KMS-11 (cell line): Measurements from ENCODE around the gene ADAM12.

Source experiments
- H2AFZ ChIP-seq: fragments of 200-600 bp; sonication (generic); 2 replicates; pipeline ENCODE4 v1.6.1; 2016; ENCODE audit warnings: antibody characterized with exemption, mixed run types, low read depth
- H3K27ac ChIP-seq: fragments of 200-600 bp; sonication (generic); 2 replicates; pipeline ENCODE4 v1.6.1; 2016; ENCODE audit warnings: mild to moderate bottlenecking, mixed run types
- H3K27me3 ChIP-seq: fragments of 200-600 bp; sonication (generic); 2 replicates; pipeline ENCODE4 v1.6.1; 2017; ENCODE audit warnings: mild to moderate bottlenecking, low read depth, mixed run types, moderate library complexity; ENCODE audit not compliant: insufficient read depth
- H3K36me3 ChIP-seq: fragments of 200-600 bp; sonication (generic); 2 replicates; pipeline ENCODE4 v1.6.1; 2017; ENCODE audit warnings: mild to moderate bottlenecking, mixed run types; ENCODE audit not compliant: insufficient read depth
- H3K4me1 ChIP-seq: fragments of 200-600 bp; sonication (generic); 2 replicates; pipeline ENCODE4 v1.6.1; 2016; ENCODE audit warnings: mild to moderate bottlenecking, low read depth, mixed run types; ENCODE audit not compliant: poor library complexity, severe bottlenecking
- H3K4me2 ChIP-seq: fragments of 200-600 bp; sonication (generic); 2 replicates; pipeline ENCODE4 v1.7.0; 2016; ENCODE audit warnings: mild to moderate bottlenecking, mixed run types
- H3K4me3 ChIP-seq: fragments of 200-600 bp; sonication (generic); IDR thresholded peaks from 2 replicates; pipeline ENCODE4 v1.6.1; 2017; ENCODE audit warnings: low read depth, low read length, mixed read lengths; ENCODE audit not compliant: insufficient read depth
- H3K79me2 ChIP-seq: fragments of 200-600 bp; sonication (generic); 2 replicates; pipeline ENCODE4 v1.6.1; 2016; ENCODE audit warnings: low read depth, mixed run types; ENCODE audit not compliant: insufficient read depth
- H3K9ac ChIP-seq: fragments of 200-600 bp; sonication (generic); 2 replicates; pipeline ENCODE4 v1.6.1; 2016; ENCODE audit warnings: mild to moderate bottlenecking, mixed run types
- H4K20me1 ChIP-seq: fragments of 200-600 bp; sonication (generic); 2 replicates; pipeline ENCODE4 v1.6.1; 2016; ENCODE audit warnings: mild to moderate bottlenecking, mixed run types; ENCODE audit not compliant: insufficient read depth
- TF ChIP-seq, protein P1 (sequence below): fragments of 200-600 bp; sonication (generic); conservative IDR thresholded peaks from 2 replicates; pipeline ENCODE4 v1.6.1; 2017; ENCODE audit warnings: low read depth, mild to moderate bottlenecking, antibody characterized with exemption, low read length, moderate library complexity, mixed read lengths

Gene ADAM12

DNA sequence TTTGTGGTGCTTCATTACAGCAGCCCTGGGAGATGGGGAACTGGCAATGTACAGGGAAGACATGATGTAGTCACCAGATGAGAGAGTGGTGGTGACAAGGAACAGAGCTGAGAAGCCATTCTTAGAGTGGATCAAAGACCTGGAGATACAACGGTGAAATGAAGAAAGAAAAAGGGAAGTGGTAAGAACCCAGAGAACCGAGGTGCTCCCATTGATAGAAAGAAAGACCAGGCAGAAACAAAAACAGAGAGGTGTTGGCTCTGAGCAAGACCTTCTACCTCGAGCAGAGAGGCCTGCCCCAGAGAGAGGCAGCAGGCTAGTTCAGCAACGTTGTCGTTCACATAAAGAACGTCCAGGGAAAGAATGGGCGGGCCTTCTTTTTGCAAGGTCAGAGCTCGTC lies 186.7 kb downstream of the ADAM12 start:
- Histone ChIP-seq H3K4me2 (no peak overlapping the region), H2AFZ (no peak overlapping the region), H3K79me2 (no peaks in the 10 kb centered on the region)

DNA sequence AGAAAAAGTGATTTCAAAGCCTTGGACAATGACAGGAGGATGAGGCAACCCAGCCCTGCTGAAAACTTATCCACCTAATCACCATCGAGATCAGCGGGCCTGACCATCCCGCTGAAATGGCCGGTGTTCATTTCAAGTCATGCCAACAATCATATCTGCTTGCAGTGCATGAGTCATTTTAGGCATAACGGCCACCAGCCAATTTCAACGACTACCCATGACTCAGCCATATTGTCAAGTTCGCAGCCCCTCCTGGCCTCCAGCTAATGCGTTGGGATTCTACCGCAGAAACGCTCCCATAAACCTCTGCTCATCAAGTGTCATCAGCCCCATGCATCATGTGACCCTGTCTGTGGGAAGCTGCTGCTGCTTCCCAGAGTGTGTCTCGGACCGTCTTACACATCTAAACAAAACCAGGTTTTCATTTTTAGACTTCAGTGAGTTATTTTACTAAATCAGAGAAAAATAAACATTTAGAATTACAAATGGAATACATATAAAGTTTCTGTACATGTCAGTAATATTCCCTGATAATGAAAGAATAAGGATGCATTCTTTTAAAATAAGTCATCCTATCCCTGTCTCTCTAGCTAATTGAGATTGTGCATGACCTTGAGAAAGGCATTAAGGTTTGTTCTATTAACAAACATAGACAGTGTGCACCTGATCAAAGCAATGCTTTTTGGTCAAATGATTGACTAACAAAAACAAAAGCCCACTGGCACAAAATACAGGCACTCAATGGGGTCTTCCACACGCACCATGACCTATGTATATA lies 188.9 kb downstream of the ADAM12 start:
- no peak overlapping the region for H3K27ac ChIP-seq
- no peak overlapping the region for H3K4me2 ChIP-seq
- no peak overlapping the region for H2AFZ ChIP-seq
- H3K27me3 ChIP-seq = no peaks in the 10 kb centered on the region
- H3K79me2 ChIP-seq = no peaks in the 10 kb centered on the region
- H3K4me1 ChIP-seq = no peaks in the 10 kb centered on the region
- no peaks in the 10 kb centered on the region for H3K36me3 ChIP-seq
- TF ChIP-seq, protein P1, sequence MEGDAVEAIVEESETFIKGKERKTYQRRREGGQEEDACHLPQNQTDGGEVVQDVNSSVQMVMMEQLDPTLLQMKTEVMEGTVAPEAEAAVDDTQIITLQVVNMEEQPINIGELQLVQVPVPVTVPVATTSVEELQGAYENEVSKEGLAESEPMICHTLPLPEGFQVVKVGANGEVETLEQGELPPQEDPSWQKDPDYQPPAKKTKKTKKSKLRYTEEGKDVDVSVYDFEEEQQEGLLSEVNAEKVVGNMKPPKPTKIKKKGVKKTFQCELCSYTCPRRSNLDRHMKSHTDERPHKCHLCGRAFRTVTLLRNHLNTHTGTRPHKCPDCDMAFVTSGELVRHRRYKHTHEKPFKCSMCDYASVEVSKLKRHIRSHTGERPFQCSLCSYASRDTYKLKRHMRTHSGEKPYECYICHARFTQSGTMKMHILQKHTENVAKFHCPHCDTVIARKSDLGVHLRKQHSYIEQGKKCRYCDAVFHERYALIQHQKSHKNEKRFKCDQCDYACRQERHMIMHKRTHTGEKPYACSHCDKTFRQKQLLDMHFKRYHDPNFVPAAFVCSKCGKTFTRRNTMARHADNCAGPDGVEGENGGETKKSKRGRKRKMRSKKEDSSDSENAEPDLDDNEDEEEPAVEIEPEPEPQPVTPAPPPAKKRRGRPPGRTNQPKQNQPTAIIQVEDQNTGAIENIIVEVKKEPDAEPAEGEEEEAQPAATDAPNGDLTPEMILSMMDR = no peak
- no peaks in the 10 kb centered on the region for H4K20me1 ChIP-seq
- no peak overlapping the region for H3K4me3 ChIP-seq
- no peak overlapping the region for H3K9ac ChIP-seq

More for the DNA sequence above, 186.7 kb downstream of the ADAM12 start:
- H3K4me3 ChIP-seq = no peak overlapping the region
- no peaks in the 10 kb centered on the region for H3K4me1 ChIP-seq
- no peaks in the 10 kb centered on the region for H3K36me3 ChIP-seq
- no peaks in the 10 kb centered on the region for H3K27me3 ChIP-seq
- no peak overlapping the region for H3K9ac ChIP-seq
- H4K20me1 ChIP-seq = no peaks in the 10 kb centered on the region
- no peak overlapping the region for H3K27ac ChIP-seq
- TF ChIP-seq, protein P1 = no peak

GRCh38 chr10:126198681-126199080 lies 189.6 kb downstream of the ADAM12 start:
- no peak overlapping the region for H2AFZ ChIP-seq
- no peaks in the 10 kb centered on the region for H4K20me1 ChIP-seq
- TF ChIP-seq, protein P1 = no peak
- no peak overlapping the region for H3K9ac ChIP-seq
- H3K27ac ChIP-seq = no peak overlapping the region
- H3K4me1 ChIP-seq = no peaks in the 10 kb centered on the region
- H3K27me3 ChIP-seq = no peaks in the 10 kb centered on the region
- no peaks in the 10 kb centered on the region for H3K79me2 ChIP-seq
- H3K4me2 ChIP-seq = no peak overlapping the region
- no peak overlapping the region for H3K4me3 ChIP-seq
- no peaks in the 10 kb centered on the region for H3K36me3 ChIP-seq

- Histone ChIP-seq H3K4me1 (no peaks in the 10 kb centered on the region), H2AFZ (no peak overlapping the region), H3K27ac (no peak overlapping the region), H3K4me3 (no peak overlapping the region), H3K79me2 (no peaks in the 10 kb centered on the region), H3K9ac (no peak overlapping the region), H4K20me1 (no peaks in the 10 kb centered on the region), H3K36me3 (no peaks in the 10 kb centered on the region), H3K4me2 (no peak overlapping the region), H3K27me3 (no peaks in the 10 kb centered on the region)
- TF ChIP-seq, protein P1 = no peak
Measured at GRCh38 chr10:126197036-126197543, 191.2 kb downstream of the ADAM12 start.
